SW 1271 (cell line): ENCODE measurements around the gene LRMDA.
A peak's percentile ranks its signal among the peaks of the same experiment; 100 is the strongest.

Source experiments
- DNase-seq, 2 experiments: peaks; one replicate each; lab custom pipeline; 2025; lab: John Stamatoyannopoulos, UW

LRMDA gene

DNA sequence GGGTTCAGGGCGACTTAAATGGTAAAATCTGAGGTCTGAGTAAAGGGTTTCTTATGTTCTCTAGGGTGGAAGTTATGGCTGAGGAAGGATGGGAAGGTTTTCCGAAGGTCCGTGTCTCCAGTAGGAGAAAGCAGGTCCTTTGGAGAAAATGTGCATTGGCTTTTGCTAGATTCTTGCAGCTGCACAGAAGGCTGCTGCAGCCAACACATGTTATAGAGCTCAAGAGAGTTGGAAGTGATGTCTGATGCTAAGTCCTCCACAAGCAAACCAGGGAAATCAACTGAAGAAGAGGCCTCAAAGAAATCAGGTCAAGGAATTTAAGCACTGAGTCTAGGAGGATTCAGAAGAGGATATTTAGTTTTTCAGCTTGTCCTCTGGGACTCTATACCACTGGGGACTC is 404.6 kb downstream of the LRMDA start:
- no peak for DNase-seq

DNA sequence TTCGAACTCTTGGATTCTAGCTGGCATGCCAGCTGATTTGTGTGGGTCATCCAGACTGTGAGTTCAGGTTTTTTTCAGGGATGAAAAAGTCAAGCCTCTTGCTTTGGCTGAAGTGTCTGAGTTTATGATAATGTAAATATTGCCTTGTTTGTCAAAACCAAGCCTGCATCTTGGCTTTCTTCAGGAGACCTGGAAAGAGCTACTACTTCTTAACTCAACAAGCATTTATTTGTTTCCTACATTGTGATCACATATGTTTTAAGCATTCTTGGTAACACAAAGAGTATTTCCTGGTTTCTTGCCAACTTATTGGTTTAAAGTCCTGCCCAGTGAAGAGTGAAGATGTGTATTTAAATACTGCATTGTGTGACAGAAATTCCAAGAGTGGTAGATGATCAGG is 407.1 kb downstream of the LRMDA start:
- no peak for DNase-seq

DNA sequence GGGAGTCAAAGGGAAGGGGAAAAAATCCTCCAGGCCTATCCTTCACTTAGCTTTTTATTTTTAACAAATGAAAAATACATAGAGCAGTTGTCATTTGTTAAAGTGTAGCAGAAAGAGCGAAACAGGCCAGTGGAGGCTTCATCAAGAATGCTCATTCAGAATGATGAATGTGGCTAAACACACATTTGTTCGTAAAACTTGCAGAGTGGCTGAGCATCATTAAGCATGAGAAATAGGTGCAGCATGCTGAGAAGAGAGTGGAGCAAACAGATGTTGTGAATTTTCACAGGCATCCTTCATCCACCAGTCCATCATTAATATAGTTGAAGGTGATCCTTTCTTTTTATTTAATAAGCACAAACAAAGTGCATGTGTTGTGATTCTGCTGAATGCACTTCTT is 407.6 kb downstream of the LRMDA start:
- DNase-seq: no peak

DNA sequence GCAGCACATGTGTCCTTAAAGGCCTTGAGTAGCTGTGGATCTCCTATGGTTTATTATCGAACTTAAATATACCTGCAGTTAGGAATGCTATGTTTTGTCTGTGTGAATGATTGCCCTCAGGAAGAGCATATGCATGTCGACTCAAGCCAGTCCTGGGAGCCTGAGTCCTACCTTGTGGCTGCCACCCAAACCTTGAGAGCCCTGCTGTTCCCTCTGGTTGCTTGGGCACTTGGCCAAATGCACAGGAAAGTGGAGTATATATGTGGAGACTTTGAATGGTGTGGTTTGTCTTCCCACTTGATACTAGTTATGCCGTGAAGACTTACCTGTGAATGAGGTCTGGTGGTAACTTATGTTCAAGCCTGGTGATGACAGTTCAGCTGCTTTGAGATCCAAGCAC is 409.8 kb downstream of the LRMDA start:
- no peak for DNase-seq

DNA sequence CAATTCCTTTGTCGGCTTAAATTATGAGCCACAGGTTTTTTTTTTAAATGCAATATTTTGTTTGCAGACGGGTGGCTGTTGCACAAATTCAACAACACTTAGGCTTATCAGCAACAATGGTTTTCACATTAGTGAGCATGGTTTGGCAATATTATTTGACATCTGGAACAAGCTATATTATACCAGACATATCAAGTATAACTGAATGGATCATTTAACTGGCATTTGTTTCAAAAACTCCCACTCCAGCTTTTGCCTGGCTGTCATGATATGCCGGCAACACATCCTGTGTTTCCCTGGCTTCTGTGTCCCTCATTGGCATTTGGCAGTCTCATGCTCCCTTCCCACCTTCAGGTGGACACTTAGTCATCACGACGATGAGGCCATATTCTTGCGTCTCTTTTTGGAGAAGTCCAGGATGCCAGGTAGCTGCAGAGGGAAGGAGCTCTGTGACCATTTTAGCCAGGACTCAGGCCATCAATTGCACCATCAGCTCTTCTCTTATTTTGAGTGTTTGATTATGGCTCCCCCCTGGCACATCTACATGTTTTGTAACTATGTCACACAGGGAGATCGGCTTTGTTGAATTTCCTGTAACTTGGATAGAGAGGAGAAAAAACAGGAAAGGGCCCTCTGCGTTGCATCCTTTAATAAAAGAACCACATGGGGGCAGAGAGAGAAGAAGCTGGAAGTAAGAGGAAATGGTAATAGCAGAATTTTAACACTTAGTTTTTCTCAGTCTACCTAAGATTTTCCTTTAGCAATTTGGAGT is 413.9 kb downstream of the LRMDA start:
- no peak for DNase-seq

DNA sequence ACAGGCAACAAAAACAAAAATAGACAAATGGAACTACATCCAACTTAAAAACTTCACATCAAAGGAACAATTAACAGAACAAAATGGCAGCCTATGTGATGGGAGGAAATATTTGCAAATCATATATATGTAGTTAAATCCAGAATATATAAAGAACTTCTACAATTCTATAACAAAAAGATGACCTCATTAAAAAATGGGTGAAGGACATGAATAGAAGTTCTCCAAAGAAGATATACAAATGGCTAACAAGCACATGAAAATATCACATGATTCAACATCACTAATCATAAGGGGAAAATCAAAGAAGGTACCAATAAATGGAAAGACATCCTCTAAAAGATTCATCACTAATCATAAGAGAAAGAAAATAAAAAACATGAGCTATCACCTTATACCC is 416.1 kb downstream of the LRMDA start:
- no peak for DNase-seq

DNA sequence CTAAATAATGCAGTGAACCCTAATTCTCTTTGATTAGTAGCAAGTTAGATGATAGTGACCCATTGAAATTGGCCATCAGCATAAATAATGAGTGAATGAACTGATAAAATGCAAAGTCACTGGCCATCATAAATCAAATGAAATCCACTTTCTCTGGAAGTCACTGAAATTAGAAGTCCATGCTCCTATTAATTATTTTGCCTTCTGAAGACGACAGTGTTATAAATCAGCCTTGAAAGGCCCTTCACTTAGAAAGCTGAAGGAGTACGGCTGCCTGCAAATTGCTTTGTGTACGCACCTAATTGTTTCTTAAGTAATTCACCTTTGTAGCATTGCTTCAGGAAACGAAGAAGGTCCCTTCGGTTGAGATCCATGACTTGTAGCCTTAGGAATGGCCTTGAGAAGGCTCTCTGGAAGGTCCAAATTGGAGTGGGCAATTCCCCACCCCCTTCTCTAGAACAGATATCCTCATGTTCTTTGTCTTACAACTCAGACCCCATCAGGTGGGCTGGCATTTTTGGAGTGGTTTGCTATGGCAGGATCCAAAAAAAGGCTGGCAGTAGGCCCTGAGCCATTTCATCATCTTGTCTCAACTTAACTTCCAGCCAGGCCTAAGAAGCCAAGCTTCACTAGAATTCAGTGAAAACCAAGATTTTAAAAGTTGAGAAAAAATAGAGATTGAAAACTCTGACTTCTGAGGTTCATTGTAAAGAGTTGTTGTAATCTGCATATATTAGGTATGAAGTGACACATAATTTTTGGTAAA is 420.3 kb downstream of the LRMDA start:
- DNase-seq: no peak

DNA sequence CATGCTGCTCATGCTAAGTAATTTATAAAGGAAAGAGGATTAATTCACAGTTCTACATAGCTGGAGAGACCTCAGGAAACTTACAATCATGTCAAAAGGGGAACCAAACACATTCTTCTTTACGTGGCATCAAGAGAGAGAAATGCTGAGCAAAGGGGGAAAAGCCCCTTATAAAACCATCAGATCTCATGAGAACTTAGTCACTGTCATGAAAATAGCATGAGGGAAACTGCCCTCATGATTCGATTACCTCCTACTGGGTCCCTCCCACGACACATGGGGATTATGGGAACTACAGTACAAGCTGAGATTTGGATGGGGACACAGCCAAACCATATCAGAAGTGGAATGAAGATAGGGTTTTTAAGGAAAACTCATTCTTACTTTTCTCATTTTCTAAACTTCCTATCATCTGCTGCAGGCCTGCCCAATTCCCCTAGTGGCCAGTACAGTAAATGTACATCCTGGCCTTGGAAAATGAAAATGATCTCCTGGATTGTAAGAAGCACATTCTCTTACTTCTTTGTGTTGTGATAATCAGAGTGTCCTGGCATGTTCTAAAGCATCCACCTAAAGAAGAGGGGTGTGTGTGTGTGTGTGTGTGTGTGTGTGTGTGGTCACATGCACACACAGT is 421.5 kb downstream of the LRMDA start:
- peak in 1 of 2 experiments; percentile 7 for DNase-seq

DNA sequence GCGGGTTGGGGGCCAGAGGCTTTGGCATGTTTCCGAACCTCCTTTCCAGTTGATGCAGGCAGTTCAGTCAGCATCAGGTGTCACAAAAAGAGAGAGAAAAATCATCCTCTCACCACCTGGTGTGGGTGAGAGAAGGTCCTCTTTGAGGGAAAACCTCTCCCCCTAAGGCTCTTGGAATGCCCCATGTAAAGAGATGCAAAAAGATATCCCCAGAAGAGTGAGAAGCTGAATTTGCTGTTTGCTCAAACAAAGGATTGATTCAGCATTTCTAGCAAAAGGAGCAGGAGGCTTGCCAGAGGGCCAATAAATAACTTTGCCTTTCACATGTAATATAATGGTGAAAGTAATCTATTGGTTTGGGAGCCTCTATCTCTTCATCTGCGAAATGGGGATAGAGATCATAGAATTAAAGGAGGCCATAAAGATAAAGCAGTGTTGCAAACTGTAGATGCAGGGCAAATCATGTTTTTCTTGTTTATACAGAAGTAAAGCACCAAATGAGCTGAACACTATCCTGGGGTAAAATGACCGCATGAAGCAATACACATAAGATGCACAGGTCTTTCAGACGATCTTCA is 425.9 kb downstream of the LRMDA start:
- no peak for DNase-seq

DNA sequence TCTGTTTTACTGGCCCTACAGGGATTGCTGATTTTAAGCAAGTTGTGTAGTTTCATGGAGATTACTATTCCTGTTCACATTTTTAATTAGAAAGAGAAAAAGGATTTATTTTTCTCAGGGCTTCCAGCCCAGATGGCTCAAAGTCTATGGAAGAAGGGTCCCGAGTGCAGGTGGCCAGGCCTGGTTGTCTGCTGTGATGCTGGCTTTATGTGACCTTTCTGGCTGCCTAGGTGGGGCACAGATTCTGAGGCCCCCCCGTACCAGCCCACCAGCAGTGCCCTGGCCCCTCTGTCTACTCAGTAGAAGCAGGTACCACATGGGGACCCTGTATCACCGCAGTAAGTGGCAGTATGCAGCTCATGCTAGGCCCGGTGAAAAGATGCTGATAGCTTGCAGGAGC is 426.5 kb downstream of the LRMDA start:
- no peak for DNase-seq

DNA sequence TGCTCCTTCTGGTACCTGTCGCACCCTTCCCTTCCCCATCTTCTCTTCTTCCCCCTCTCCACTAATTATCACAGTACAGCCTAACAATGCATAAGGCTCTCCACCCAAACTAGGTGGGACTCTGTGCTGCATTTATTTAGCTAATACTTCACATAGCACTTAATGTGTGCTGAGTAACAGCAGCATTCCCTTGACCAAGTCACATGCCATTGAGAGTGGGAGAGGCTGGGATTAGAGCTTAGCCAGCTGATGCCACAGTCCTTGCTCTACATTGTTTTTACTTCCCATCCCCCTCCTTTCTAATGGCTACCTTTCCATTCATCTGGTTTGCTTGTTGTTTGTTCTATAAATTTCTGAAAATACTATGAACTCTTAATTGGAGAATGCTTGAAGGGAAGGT is 426.9 kb downstream of the LRMDA start:
- DNase-seq: no peak

DNA sequence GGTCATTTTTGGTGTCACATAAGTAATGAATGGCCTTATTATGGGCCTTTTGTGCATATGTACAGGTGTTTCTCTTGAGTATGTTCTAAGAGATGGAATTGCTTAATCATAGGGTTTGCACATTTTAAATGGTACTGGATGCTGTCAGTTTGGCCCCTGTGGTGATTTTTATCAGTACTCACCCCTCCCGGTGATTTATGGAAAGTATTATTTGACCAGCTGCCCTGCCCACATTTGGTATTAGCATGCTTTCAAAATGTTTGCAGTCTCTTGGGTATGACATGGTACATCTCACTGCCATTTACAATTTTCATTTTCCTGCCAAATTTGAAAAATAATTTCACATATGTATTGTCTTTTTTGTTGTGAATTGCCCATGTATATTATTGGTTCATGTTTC is 427.7 kb downstream of the LRMDA start:
- DNase-seq: no peak

DNA sequence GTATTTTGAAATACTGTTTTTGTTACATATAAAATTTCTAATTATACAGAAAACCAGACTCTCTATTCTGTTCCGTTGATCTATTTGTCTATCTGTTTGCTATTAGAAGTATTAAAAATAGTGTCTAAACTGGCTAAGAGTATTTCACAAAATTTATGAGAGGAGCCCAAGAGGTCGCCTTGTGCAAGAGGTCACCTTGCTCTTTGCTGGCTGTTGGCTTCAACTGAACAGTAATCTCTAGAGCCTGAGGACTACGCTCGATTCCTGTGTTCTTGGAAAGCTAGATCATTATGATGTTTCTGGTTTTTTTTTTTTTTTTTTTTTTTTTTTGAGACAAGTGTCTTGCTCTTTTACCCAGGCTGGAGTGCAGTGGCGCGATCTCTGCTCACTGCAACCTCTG is 428.6 kb downstream of the LRMDA start:
- DNase-seq: no peak

DNA sequence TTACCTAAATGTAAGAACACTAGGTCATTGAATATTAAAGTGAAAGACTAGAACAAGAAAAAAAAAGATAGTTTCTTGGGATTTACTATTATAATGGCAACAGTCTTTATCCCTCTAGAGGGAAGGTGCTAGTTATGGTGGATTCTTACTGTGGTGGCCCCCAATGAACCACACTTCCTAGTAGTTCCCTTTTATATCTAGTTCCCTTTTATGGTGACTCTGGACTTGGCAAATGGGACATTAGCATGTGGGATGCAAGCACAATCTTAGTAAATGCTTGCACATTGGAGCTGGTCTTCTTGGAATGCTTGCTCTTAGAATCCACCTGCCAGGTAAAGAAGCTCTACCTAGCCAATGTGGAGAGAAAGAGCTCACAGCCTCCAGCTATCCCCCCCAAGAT is 430.2 kb downstream of the LRMDA start:
- no peak for DNase-seq

DNA sequence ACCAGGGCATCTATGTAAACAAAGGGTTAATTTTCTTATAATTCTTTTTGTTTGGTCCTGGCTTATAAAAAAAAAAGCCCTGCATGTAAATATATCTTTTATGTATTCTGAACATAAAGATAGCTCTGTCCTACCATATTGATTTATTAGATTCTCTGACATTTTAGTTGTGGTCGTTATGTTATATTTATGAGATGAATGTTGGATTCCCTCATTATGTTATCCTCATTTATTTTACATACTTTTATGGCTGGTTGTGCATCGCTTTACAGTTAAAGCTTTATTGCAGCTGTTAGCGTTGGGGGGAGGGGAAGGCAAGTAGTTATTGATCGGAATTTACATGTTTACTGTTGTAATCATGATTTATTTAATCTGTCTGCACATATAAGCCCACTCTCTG is 431.5 kb downstream of the LRMDA start:
- DNase-seq: no peak

DNA sequence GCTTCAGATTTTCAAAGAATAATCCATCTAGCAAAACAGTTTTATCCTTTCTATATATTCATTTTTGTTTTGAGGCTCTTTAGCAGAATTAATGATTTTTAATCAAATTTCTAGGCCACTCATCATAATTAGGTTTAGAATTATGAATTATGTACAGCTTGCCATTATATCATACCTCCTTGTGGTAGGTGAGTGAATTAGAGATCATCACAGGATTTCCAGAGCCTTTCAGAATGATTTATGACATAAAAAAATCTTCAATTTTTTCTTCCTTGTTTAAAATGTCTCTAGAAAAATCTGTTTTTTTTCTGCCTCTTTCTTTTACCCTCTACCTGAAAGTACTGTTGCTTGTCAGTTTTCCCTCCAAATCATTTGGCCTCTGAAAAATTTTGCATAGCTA is 433.3 kb downstream of the LRMDA start:
- DNase-seq: no peak

DNA sequence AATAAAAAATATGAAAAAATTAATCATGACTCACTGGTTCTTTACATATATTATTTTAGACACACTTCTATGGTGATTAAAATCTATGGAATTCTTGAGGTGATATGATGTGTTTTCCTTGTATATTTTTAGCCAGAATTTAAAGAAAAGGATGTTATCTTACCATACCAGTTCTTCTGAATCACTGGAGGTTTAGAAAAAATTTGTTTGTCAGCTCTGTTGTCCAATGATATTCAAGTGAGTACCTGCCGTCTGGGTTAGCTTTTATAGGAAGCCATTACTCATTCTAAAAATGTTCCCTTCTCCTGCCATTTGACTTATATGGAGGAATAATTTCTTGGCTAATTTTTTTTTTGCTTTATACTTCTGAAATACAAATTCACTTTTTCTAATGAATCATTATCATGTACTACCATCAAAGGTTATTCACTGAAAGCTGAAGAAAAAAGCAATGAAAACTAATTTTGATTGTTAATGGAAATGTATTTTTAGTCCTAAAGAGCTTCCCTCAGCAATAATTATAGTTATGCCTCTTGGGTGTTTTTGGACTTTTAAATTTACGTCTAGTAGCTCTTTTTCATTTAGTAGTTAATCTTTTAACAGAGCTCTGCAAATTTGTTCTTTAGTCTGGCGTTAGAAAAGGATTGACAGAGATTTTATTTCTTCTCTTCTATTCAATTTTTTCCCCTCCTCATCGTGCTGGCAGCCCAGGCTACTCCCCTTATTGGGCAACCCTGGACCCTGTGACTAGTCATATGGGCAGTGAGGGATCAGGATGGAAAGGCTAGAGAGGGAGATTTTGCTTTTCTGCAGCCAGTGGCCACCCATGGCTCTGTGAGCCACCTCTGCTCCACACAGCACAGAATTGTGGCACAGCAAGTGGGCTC is 434.2 kb downstream of the LRMDA start:
- DNase-seq: no peak

DNA sequence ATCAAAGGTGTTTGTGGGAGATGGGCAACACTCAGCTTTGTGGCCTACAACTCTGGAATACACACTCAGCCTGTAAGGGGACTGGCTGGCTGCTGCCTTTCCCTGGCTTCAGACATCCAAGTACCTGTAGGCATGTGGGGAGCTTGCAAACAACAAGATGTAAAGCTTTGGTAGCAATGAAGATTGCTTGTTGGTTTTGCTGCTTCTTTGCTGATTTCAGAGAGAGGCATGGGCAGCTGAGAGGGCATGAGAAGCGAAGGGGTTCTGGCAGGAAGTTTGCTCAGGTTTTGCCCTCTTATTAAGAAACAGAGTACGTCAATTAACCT is 434.8 kb downstream of the LRMDA start:
- no peak for DNase-seq

DNA sequence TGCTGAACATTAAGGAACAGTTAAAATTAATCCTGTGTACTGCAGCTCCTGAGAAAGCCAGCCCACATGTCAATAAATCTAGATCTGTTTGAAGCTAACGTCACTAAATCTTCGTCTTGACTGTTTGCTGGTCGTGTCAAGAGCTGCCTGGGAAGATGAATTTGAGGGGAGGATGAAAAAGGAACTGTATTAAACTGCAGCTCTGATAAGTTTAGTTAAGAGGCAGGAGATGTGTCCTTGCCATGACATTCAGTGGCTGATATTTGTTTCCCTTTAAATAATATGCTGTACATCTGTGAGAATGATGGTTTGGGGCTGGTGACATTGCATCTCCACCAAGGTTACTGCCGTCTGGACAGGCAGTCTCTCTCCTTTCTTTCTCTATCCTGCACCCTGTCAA is 435.3 kb downstream of the LRMDA start:
- no peak for DNase-seq

DNA sequence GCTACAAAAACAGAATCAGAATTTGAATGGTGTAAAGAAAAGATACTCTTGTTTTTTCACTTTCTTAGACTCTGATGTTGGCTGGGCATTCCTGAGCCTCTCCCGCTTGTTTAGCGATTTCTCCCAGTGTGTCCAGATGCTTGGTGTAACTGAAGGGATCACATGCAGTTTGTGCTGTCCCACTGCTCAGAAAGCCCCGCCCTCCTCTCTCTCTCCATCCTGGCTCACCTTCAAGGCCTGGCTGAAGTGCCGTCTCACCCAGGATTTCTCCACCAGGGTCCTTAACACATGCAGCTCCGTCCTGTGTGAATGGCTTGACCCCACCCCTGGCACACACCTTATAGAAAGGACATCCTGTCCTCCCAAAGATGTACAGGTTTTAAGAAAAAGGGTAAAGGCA is 437.1 kb downstream of the LRMDA start:
- DNase-seq: no peak

DNA sequence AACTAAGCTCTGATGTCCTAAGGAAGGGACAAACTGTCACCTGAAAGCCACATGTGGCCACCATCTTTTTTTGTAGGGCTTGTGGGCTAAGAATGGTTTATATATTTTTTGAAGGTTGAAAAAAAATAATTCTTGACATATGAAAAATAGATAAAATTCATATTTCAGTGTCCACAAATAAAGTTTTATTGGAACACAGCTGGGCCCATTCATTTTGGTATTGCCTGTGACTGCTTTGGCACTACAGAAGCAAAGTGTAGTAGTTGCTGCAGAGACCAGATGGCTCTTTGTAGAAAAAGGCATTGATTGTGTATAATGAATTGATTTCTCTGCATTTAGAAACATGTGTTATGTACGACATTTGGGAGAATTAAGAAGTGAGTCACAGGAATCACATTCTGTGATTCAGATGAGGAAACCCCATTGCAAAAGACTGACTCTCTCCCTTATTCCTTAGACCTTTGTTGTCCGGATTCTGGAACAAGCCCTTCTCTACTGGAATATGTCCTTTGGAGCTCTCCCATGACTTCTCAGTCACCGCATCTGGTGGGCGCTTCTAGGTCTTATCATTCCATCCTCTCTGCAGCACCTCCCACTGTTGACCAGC is 438.7 kb downstream of the LRMDA start:
- DNase-seq: no peak

DNA sequence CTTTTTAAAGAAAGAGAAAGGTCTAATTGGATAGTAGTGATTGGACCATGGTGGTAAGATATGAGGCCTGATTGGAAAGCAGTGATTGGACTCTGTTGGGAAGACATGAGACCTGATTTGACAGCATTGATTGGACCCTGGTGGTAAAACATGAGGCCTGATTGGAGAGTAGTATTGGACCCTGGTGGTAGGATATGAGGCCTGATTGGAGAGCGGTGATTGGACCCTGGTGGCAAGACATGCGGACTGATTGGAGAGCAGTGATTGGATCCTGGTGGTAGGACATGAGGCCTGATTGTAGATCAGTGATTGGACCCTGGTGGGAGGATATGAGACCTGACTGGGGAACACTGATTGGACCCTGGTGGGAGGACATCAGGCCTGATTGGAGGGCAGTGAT is 444.3 kb downstream of the LRMDA start:
- no peak for DNase-seq
